CD4-positive, alpha-beta T cell treated with Interleukin-10 for 1 hour (primary cell): ENCODE measurements around the gene SPRY1.

ENCODE experiments used
- DNase-seq: peaks from one replicate; pipeline ENCODE4 v3.0.0-alpha.2; 2020

The SPRY1 gene

GRCh38 chr4:123396307-123397143, at the start of gene SPRY1:
TSS of gene SPRY1 (plus strand) at chr4:123396795. CDS start at chr4:123401592, 4,797 bp downstream.
- DNase-seq, result peak; percentile 78

- no peak for DNase-seq
These were observed 49.6 kb upstream of the SPRY1 start for GRCh38 chr4:123346951-123347350.

GRCh38 chr4:123348946-123349345, 47.6 kb upstream of the SPRY1 start:
- DNase-seq, result no peak

- DNase-seq, result no peak
These were observed 47.0 kb upstream of the SPRY1 start for GRCh38 chr4:123349421-123350190.

GRCh38 chr4:123350191-123350544, 46.4 kb upstream of the SPRY1 start:
- no peak for DNase-seq

GRCh38 chr4:123350726-123351125, 45.9 kb upstream of the SPRY1 start:
- no peak for DNase-seq

- DNase-seq, result no peak
These were observed 44.9 kb upstream of the SPRY1 start for GRCh38 chr4:123351713-123352112.

- DNase-seq, result no peak
These were observed 44.2 kb upstream of the SPRY1 start for GRCh38 chr4:123352240-123352945.

- DNase-seq, result no peak
These were observed 43.6 kb upstream of the SPRY1 start for GRCh38 chr4:123352966-123353365.

- no peak for DNase-seq
These were observed 42.9 kb upstream of the SPRY1 start for GRCh38 chr4:123353656-123354055.

- no peak for DNase-seq
These were observed 41.9 kb upstream of the SPRY1 start for GRCh38 chr4:123354701-123355100.

GRCh38 chr4:123356921-123357320, 39.7 kb upstream of the SPRY1 start:
- no peak for DNase-seq

GRCh38 chr4:123359449-123360315, 36.9 kb upstream of the SPRY1 start:
- no peak for DNase-seq

- no peak for DNase-seq
These were observed 35.3 kb upstream of the SPRY1 start for GRCh38 chr4:123361195-123361861.

GRCh38 chr4:123362103-123362502, 34.5 kb upstream of the SPRY1 start:
- no peak for DNase-seq

GRCh38 chr4:123363729-123364128, 32.9 kb upstream of the SPRY1 start:
- DNase-seq, result no peak

GRCh38 chr4:123364906-123365305, 31.7 kb upstream of the SPRY1 start:
- no peak for DNase-seq

- DNase-seq, result no peak
These were observed 31.2 kb upstream of the SPRY1 start for GRCh38 chr4:123365412-123365811.

GRCh38 chr4:123366144-123366748, 30.3 kb upstream of the SPRY1 start:
- DNase-seq, result no peak

- DNase-seq, result no peak
These were observed 17.8 kb upstream of the SPRY1 start for GRCh38 chr4:123378794-123379193.

GRCh38 chr4:123379392-123379791, 17.2 kb upstream of the SPRY1 start:
- no peak for DNase-seq
